Colonic mucosa (tissue), 4 donors: ENCODE measurements around the gene PNPLA7. TPM values are rescaled to one million over a fixed set of nuclear protein-coding genes. Genes with fewer than 3 reads are reported as not detected.
"Not testable (repeated sequence)": the region's sequence is repeated elsewhere in the genome, so short reads cannot be mapped to it uniquely, and the experiment has no call there.

Experiments
- DNase-seq: peaks from one replicate; pipeline ENCODE4 v3.0.0-alpha.2; 2020
- H3K27ac ChIP-seq: fragments of 200-600 bp; one replicate; pipeline ENCODE4 v1.8.0; 2021
- H3K27me3 ChIP-seq: fragments of 200-600 bp; one replicate; pipeline ENCODE4 v1.8.0; 2021
- H3K36me3 ChIP-seq: fragments of 200-600 bp; one replicate; pipeline ENCODE4 v1.8.0; 2021
- H3K4me1 ChIP-seq: fragments of 200-600 bp; one replicate; pipeline ENCODE4 v1.8.0; 2021; ENCODE audit warnings: mild to moderate bottlenecking
- H3K4me3 ChIP-seq: fragments of 200-600 bp; one replicate; pipeline ENCODE4 v1.8.0; 2021
- H3K9ac ChIP-seq, 2 donors: one replicate each; pipeline ENCODE4 v1.7.0; 2013; ENCODE audit warnings: control low read depth in 2 of 2, low read depth in 2 of 2, low read length in 2 of 2
- H3K9me3 ChIP-seq: fragments of 200-600 bp; one replicate; pipeline ENCODE4 v1.8.0; 2021
- CTCF ChIP-seq: fragments of 200-600 bp; IDR thresholded peaks from one replicate; pipeline ENCODE4 v1.8.0; 2022; ENCODE audit warnings: antibody characterized with exemption, mild to moderate bottlenecking
- intact Hi-C: fragments of 100-400 bp; cut with DNase I; formaldehyde crosslinking; loops from one replicate; pipeline ENCODE4 v1.14.1; 2022
- total RNA-seq, 2 donors: library from RNA; stranded (reverse); fragmentation: NEBNext Ultra II Directional in 1 of 2; extraction: Animal tissue kit (Norgen Biotek cat#: 25700) in 1 of 2; gene quantifications; one replicate each; pipeline ENCODE4 v1.2.1, GENCODE V29; 2021
- donor health status: healthy.
- donor health status: DM: no; HTN: no; CAD: no.
- donor health status: DM: no; HTN: no; CAD: no.

PNPLA7 gene
- total RNA-seq, 2 donors from 2014 or later = 6.1 to 7.1 TPM

- Histone ChIP-seq H3K36me3 (no peaks in the 10 kb centered on the region), H3K9ac (no peak overlapping the region), H3K9me3 (no peaks in the 10 kb centered on the region), H3K4me3 (no peak overlapping the region), H3K27me3 (no peaks in the 10 kb centered on the region), H3K27ac (no peak overlapping the region), H3K4me1 (peaks cover 11% of the 10 kb centered on the region)
- TF ChIP-seq CTCF = no peak
- intact Hi-C loops = no loop called here
- DNase-seq = peak; percentile 21
Observed at GRCh38 chr9:137452006-137452760, 98.0 kb downstream of the PNPLA7 start.

GRCh38 chr9:137451264-137452005 lies 98.8 kb downstream of the PNPLA7 start:
- H3K4me1 ChIP-seq = peaks cover 11% of the 10 kb centered on the region
- intact Hi-C loops, H3K27ac ChIP-seq, H3K36me3 ChIP-seq, H3K27me3 ChIP-seq, H3K9me3 ChIP-seq, H3K9ac ChIP-seq, H3K4me3 ChIP-seq: not testable (repeated sequence)
- DNase-seq = peak; percentile 17

- peaks cover 11% of the 10 kb centered on the region for H3K4me1 ChIP-seq
- H3K27me3 ChIP-seq, intact Hi-C loops, DNase-seq, H3K9me3 ChIP-seq, H3K36me3 ChIP-seq, H3K4me3 ChIP-seq, H3K27ac ChIP-seq, H3K9ac ChIP-seq: not testable (repeated sequence)
Observed at GRCh38 chr9:137450539-137451222, 99.5 kb downstream of the PNPLA7 start.

- H3K9me3 ChIP-seq = no peaks in the 10 kb centered on the region
- H3K27ac ChIP-seq = no peak overlapping the region
- intact Hi-C loops = no loop called here
- peak; percentile 20 for DNase-seq
- no peaks in the 10 kb centered on the region for H3K27me3 ChIP-seq
- no peaks in the 10 kb centered on the region for H3K36me3 ChIP-seq
- no peak overlapping the region for H3K9ac ChIP-seq
- H3K4me1 ChIP-seq = peaks cover 12% of the 10 kb centered on the region
- TF ChIP-seq CTCF = no peak
- no peak overlapping the region for H3K4me3 ChIP-seq
Observed at GRCh38 chr9:137449931-137450538, 100.2 kb downstream of the PNPLA7 start.

- intact Hi-C loops = no loop called here
- H3K4me1 ChIP-seq = peaks cover 4% of the 10 kb centered on the region
- H3K27me3 ChIP-seq = no peaks in the 10 kb centered on the region
- no peak for TF ChIP-seq CTCF
- no peak overlapping the region for H3K4me3 ChIP-seq
- no peaks in the 10 kb centered on the region for H3K36me3 ChIP-seq
- no peak overlapping the region for H3K9ac ChIP-seq
- no peak overlapping the region for H3K27ac ChIP-seq
- no peaks in the 10 kb centered on the region for H3K9me3 ChIP-seq
- peak; percentile 23 for DNase-seq
Observed at GRCh38 chr9:137449081-137449844, 100.9 kb downstream of the PNPLA7 start.

- Histone ChIP-seq H3K4me1 (peaks cover 4% of the 10 kb centered on the region), H3K4me3 (no peak overlapping the region), H3K27ac (no peak overlapping the region), H3K36me3 (no peaks in the 10 kb centered on the region), H3K27me3 (no peaks in the 10 kb centered on the region), H3K9me3 (no peaks in the 10 kb centered on the region), H3K9ac (no peak overlapping the region)
- no peak for TF ChIP-seq CTCF
- DNase-seq = no peak
- intact Hi-C loops = no loop called here
Observed at GRCh38 chr9:137448602-137448962, 101.6 kb downstream of the PNPLA7 start.
